ENCODE data around the gene C8A. TPM values are rescaled to one million over a fixed set of nuclear protein-coding genes. Genes with fewer than 3 reads are reported as not detected.

Gene C8A
- total and polyA plus RNA-seq, 2 of the 13 experiments (the other 11 are each of a cell fraction or from before 2014, with no cell fraction given): 10.5 to 15.0 TPM

DNA sequence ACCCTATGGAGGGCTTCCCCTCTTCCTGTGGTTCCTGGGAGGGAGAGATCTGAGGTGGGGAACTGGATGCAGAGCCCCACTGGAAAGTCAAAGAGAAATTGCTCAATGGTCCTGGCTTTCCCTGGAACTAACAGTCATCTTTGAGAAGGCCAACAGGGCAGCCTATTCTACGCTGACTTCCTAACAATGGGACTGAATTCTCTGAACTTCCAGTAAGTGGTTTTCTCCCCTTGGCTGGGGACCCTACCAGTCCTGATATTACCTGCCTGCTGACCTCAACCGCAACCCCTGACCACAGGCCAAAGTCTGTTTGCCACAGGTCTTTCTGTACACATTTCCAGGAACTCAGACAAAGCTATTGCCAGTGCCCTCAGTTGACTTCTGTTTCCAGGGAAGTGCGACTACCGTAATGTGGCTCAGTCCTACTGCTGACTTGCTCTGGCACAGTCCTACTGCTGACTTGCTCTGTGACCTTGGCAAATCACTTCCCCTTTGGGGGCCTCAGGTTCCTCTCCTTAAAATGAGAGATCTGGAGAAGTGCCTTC is 55.9 kb downstream of the C8A start (continued):
- TF ChIP-seq, protein P1, sequence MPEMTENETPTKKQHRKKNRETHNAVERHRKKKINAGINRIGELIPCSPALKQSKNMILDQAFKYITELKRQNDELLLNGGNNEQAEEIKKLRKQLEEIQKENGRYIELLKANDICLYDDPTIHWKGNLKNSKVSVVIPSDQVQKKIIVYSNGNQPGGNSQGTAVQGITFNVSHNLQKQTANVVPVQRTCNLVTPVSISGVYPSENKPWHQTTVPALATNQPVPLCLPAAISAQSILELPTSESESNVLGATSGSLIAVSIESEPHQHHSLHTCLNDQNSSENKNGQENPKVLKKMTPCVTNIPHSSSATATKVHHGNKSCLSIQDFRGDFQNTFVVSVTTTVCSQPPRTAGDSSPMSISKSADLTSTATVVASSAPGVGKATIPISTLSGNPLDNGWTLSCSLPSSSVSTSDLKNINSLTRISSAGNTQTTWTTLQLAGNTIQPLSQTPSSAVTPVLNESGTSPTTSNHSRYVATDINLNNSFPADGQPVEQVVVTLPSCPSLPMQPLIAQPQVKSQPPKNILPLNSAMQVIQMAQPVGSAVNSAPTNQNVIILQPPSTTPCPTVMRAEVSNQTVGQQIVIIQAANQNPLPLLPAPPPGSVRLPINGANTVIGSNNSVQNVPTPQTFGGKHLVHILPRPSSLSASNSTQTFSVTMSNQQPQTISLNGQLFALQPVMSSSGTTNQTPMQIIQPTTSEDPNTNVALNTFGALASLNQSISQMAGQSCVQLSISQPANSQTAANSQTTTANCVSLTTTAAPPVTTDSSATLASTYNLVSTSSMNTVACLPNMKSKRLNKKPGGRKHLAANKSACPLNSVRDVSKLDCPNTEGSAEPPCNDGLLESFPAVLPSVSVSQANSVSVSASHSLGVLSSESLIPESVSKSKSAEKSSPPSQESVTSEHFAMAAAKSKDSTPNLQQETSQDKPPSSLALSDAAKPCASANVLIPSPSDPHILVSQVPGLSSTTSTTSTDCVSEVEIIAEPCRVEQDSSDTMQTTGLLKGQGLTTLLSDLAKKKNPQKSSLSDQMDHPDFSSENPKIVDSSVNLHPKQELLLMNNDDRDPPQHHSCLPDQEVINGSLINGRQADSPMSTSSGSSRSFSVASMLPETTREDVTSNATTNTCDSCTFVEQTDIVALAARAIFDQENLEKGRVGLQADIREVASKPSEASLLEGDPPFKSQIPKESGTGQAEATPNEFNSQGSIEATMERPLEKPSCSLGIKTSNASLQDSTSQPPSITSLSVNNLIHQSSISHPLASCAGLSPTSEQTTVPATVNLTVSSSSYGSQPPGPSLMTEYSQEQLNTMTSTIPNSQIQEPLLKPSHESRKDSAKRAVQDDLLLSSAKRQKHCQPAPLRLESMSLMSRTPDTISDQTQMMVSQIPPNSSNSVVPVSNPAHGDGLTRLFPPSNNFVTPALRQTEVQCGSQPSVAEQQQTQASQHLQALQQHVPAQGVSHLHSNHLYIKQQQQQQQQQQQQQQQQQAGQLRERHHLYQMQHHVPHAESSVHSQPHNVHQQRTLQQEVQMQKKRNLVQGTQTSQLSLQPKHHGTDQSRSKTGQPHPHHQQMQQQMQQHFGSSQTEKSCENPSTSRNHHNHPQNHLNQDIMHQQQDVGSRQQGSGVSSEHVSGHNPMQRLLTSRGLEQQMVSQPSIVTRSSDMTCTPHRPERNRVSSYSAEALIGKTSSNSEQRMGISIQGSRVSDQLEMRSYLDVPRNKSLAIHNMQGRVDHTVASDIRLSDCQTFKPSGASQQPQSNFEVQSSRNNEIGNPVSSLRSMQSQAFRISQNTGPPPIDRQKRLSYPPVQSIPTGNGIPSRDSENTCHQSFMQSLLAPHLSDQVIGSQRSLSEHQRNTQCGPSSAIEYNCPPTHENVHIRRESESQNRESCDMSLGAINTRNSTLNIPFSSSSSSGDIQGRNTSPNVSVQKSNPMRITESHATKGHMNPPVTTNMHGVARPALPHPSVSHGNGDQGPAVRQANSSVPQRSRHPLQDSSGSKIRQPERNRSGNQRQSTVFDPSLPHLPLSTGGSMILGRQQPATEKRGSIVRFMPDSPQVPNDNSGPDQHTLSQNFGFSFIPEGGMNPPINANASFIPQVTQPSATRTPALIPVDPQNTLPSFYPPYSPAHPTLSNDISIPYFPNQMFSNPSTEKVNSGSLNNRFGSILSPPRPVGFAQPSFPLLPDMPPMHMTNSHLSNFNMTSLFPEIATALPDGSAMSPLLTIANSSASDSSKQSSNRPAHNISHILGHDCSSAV (CRISPR knock-in tag; IDR thresholded peaks at IDR 0.05; ENCODE audit: borderline replicate concordance): no peak
- TF ChIP-seq ZNF652 (CRISPR knock-in tag; IDR thresholded peaks at IDR 0.05; ENCODE audit: borderline replicate concordance, low read depth): 0 out of 2 replicates have a peak, but pooled peaks have one; percentile 46
- TF ChIP-seq ETV5 (CRISPR knock-in tag; IDR thresholded peaks at IDR 0.05; ENCODE audit: borderline replicate concordance): peak; percentile 76
- TF ChIP-seq HDAC6 (IDR thresholded peaks at IDR 0.05; ENCODE audit: low read depth, low read length): no peak
- no peak for TF ChIP-seq NBN (conservative IDR thresholded peaks at IDR 0.05)
- TF ChIP-seq CCAR2 (optimal IDR thresholded peaks at IDR 0.05; ENCODE audit: low read depth, low read length): no peak
- TF ChIP-seq ZNF354B (CRISPR knock-in tag; IDR thresholded peaks at IDR 0.05): no peak
- TF ChIP-seq, protein P2, sequence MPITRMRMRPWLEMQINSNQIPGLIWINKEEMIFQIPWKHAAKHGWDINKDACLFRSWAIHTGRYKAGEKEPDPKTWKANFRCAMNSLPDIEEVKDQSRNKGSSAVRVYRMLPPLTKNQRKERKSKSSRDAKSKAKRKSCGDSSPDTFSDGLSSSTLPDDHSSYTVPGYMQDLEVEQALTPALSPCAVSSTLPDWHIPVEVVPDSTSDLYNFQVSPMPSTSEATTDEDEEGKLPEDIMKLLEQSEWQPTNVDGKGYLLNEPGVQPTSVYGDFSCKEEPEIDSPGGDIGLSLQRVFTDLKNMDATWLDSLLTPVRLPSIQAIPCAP (CRISPR knock-in tag; IDR thresholded peaks at IDR 0.05; ENCODE audit: low read depth): no peak; the same call in 1 of the 2 replicates
- TF ChIP-seq RAD51 (IDR thresholded peaks at IDR 0.05; ENCODE audit: borderline replicate concordance): no peak
- TF ChIP-seq ZNF678 (CRISPR knock-in tag; IDR thresholded peaks at IDR 0.05): no peak
- TF ChIP-seq ZNF790 (CRISPR knock-in tag; IDR thresholded peaks at IDR 0.05; ENCODE audit: borderline replicate concordance): no peak
- TF ChIP-seq SRF (IDR thresholded peaks at IDR 0.05; ENCODE audit: low read depth, low read length): no peak
- TF ChIP-seq ZNF260 (CRISPR knock-in tag; IDR thresholded peaks at IDR 0.05; ENCODE audit: borderline replicate concordance, low read depth): no peak
- peak; percentile 96 for TF ChIP-seq ZNF670 (CRISPR knock-in tag; IDR thresholded peaks at IDR 0.05; ENCODE audit: borderline replicate concordance)
- no peak for TF ChIP-seq CBX2 (IDR thresholded peaks at IDR 0.05; ENCODE audit: low read depth, low read length)
- no peak for TF ChIP-seq CBX2 (CRISPR knock-in tag; IDR thresholded peaks at IDR 0.05; ENCODE audit: low read depth)
- TF ChIP-seq ZFP36L1 (CRISPR knock-in tag; IDR thresholded peaks at IDR 0.05): peak; percentile 41; the same call in 1 of the 2 replicates
- peak; percentile 84 for TF ChIP-seq ARNT2 (CRISPR knock-in tag; IDR thresholded peaks at IDR 0.05; ENCODE audit: low read depth)
- TF ChIP-seq, protein P3, sequence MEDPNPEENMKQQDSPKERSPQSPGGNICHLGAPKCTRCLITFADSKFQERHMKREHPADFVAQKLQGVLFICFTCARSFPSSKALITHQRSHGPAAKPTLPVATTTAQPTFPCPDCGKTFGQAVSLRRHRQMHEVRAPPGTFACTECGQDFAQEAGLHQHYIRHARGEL (CRISPR knock-in tag; IDR thresholded peaks at IDR 0.05): no peak
- peak; percentile 61 for TF ChIP-seq KMT2B (CRISPR knock-in tag; IDR thresholded peaks at IDR 0.05)
- TF ChIP-seq GATA4 (IDR thresholded peaks at IDR 0.05; ENCODE audit: borderline replicate concordance, low read depth): peak; percentile 92; the same call in 1 of the 2 replicates
- TF ChIP-seq, protein P4, sequence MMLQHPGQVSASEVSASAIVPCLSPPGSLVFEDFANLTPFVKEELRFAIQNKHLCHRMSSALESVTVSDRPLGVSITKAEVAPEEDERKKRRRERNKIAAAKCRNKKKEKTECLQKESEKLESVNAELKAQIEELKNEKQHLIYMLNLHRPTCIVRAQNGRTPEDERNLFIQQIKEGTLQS (CRISPR knock-in tag; IDR thresholded peaks at IDR 0.05): 0 out of 2 replicates have a peak, but pooled peaks have one; percentile 21

Measured in HepG2 (cell line).